ENCODE results near the gene RUBCN.

DNA sequence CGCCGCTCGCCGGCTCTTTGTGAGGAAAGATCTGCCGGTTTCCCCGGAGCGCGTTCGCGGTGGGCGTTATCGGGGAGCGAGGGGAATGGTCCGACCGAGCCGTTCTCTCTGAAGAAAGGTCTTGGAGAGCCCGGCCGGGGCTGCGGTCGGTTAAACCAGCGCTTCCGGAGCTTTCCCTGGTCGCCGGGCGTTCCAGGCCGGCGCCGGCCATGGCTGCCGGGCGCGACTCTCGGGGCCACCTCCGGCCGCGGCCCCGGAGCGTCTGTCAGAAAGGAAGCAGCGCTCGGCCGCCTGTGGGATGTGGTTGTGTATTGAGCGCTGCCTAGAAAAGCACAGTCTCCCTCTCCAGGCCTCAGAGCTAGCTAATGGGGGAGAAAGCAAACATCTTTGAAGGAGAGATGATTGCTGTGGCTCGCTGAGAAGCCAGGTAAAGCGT, 13.7 kb upstream of the RUBCN start:
- TF ChIP-seq CTCF (IDR thresholded peaks at IDR 0.05): no peak
- TF ChIP-seq POLR2AphosphoS5 (IDR thresholded peaks at IDR 0.05; ENCODE audit: low read depth, low read length): no peak

Data from Panc1 (cell line).